A673 (cell line): ENCODE results near the gene TEAD1. TPM values are rescaled to one million over a fixed set of nuclear protein-coding genes. Genes with fewer than 3 reads are reported as not detected.

Experiments
- BruUV-seq: library from RNA; stranded (reverse); fragments of 400-500 nt; replicated peaks from 2 replicates; lab custom pipeline; 2021; lab: Mats Ljungman, UMichigan
- CTCF ChIA-PET: fragments of 300-600 bp; sonication (Branson Sonifier 250); formaldehyde crosslinking; loops from one replicate; lab custom pipeline; 2022; ENCODE audit warnings: antibody characterized with exemption; lab: Charles Lee
- POLR2A ChIA-PET: fragments of 300-600 bp; sonication (Branson Sonifier 250); formaldehyde crosslinking; loops from one replicate; lab custom pipeline; 2022; ENCODE audit warnings: antibody characterized with exemption; ENCODE audit not compliant: low non-redundant PET; lab: Charles Lee
- DNase-seq: peaks from one replicate; pipeline ENCODE4 v3.0.0-alpha.2; 2015; ENCODE audit warnings: low spot score
- H3K27ac ChIP-seq: fragments of 200-600 bp; sonication (generic); 2 replicates; pipeline ENCODE4 v1.5.1; 2016; ENCODE audit warnings: mixed run types, low read depth, mild to moderate bottlenecking, mixed read lengths, antibody characterized with exemption, low read length; ENCODE audit not compliant: poor library complexity, severe bottlenecking
- H3K27me3 ChIP-seq: fragments of 200-600 bp; sonication (generic); replicated peaks from 2 replicates; pipeline ENCODE4 v1.6.1; 2017; ENCODE audit warnings: mixed run types, low read depth, mild to moderate bottlenecking, mixed read lengths, antibody characterized with exemption, low read length; ENCODE audit not compliant: insufficient read depth, poor library complexity
- H3K36me3 ChIP-seq: fragments of 200-600 bp; sonication (generic); 2 replicates; pipeline ENCODE4 v1.6.1; 2016; ENCODE audit warnings: mixed run types, mild to moderate bottlenecking, mixed read lengths, antibody characterized with exemption, low read length; ENCODE audit not compliant: insufficient read depth, poor library complexity, severe bottlenecking
- H3K4me1 ChIP-seq: fragments of 200-600 bp; sonication (generic); 2 replicates; pipeline ENCODE4 v1.6.1; 2017; ENCODE audit warnings: mixed run types, mild to moderate bottlenecking, mixed read lengths, antibody characterized with exemption, low read length; ENCODE audit not compliant: insufficient read depth, poor library complexity, severe bottlenecking
- H3K4me3 ChIP-seq: fragments of 200-600 bp; sonication (generic); 2 replicates; pipeline ENCODE4 v1.5.1; 2016; ENCODE audit warnings: low read depth, mixed run types, mild to moderate bottlenecking, mixed read lengths, low read length; ENCODE audit not compliant: poor library complexity, severe bottlenecking
- H3K9me3 ChIP-seq: fragments of 200-600 bp; sonication (generic); 2 replicates; pipeline ENCODE4 v1.6.1; 2016; ENCODE audit warnings: mixed run types, low read depth, mild to moderate bottlenecking, mixed read lengths, antibody characterized with exemption, low read length; ENCODE audit not compliant: poor library complexity, severe bottlenecking
- CTCF ChIP-seq: fragments of 300-800, 200-600 bp; sonication (generic); conservative IDR thresholded peaks from 2 replicates; pipeline ENCODE4 v1.5.1; 2017; ENCODE audit warnings: low read depth, mild to moderate bottlenecking, antibody characterized with exemption, low read length, moderate library complexity, mixed read lengths
- EZH2 ChIP-seq: fragments of 200-600 bp; sonication (generic); IDR thresholded peaks from 2 replicates; pipeline ENCODE4 v1.6.1; 2017; ENCODE audit warnings: borderline replicate concordance, low read depth, mild to moderate bottlenecking, mixed read lengths, antibody characterized with exemption, low read length; ENCODE audit not compliant: poor library complexity, severe bottlenecking
- intact Hi-C: fragments of 100-400 bp; cut with micrococcal nuclease; formaldehyde crosslinking; loops from one replicate; pipeline ENCODE4 v1.10.0; 2022; ENCODE audit not compliant: unreplicated experiment
- total RNA-seq: library from RNA; stranded (reverse); gene quantifications from 2 replicates; pipeline ENCODE4 v1.2.3, GENCODE V29; 2021

Gene TEAD1
- total RNA-seq, 1 experiment from 2014 or later = 81.8 TPM

- TF ChIP-seq EZH2 (no peak), CTCF (no peak)
These were observed 96.9 kb downstream of the TEAD1 start for GRCh38 chr11:12770966-12771597.

GRCh38 chr11:12771875-12772274 lies 97.7 kb downstream of the TEAD1 start:
- no peak for DNase-seq
- CTCF ChIA-PET = no interaction called here
- intact Hi-C loops = no loop called here
- no peak for TF ChIP-seq CTCF
- no peak for TF ChIP-seq EZH2
- no peaks in the 10 kb centered on the region for H3K9me3 ChIP-seq
- H3K4me1 ChIP-seq = peaks cover 26% of the 10 kb centered on the region
- BruUV-seq = no TSS peak
- H3K4me3 ChIP-seq = no peak overlapping the region
- POLR2A ChIA-PET = no interaction called here
- H3K27me3 ChIP-seq = no peaks in the 10 kb centered on the region
- H3K27ac ChIP-seq = no peak overlapping the region
- H3K36me3 ChIP-seq = no peaks in the 10 kb centered on the region

More at GRCh38 chr11:12770966-12771597, 96.9 kb downstream of the TEAD1 start:
- ChIA-PET CTCF (no interaction called here), POLR2A (no interaction called here)
- Histone ChIP-seq H3K4me3 (no peak overlapping the region), H3K27ac (no peak overlapping the region), H3K36me3 (no peaks in the 10 kb centered on the region), H3K4me1 (peaks cover 26% of the 10 kb centered on the region), H3K27me3 (no peaks in the 10 kb centered on the region), H3K9me3 (no peaks in the 10 kb centered on the region)
- intact Hi-C loops = no loop called here
- no TSS peak for BruUV-seq
- DNase-seq = no peak

- Histone ChIP-seq H3K36me3 (no peaks in the 10 kb centered on the region), H3K27me3 (no peaks in the 10 kb centered on the region), H3K9me3 (no peaks in the 10 kb centered on the region), H3K4me3 (no peak overlapping the region), H3K27ac (no peak overlapping the region), H3K4me1 (peaks cover 29% of the 10 kb centered on the region)
- DNase-seq = no peak
- intact Hi-C loops = no loop called here
- POLR2A ChIA-PET = no interaction called here
- CTCF ChIA-PET = no interaction called here
- no TSS peak for BruUV-seq
- no peak for TF ChIP-seq EZH2
- TF ChIP-seq CTCF = no peak
These were observed 98.1 kb downstream of the TEAD1 start for GRCh38 chr11:12772324-12772723.
